HG03175 (cell line): Measurements from ENCODE around the gene NEURL4.
"Not testable (repeated sequence)": the region's sequence is repeated elsewhere in the genome, so short reads cannot be mapped to it uniquely, and the experiment has no call there.

Experiments used
- ATAC-seq: cut with Tn5 transposase; IDR thresholded peaks from one replicate; pipeline ENCODE4 v1.9.1; 2021; ENCODE audit warnings: mild to moderate bottlenecking, moderate library complexity; ENCODE audit not compliant: unreplicated experiment

The NEURL4 gene

GRCh38 chr17:7328840-7329373 is at the start of gene NEURL4:
TSS of gene NEURL4 (minus strand) at chr17:7329335. CDS start at chr17:7329312, 23 bp downstream.
- peak; percentile 15 for ATAC-seq

GRCh38 chr17:7374353-7374752 is 45.2 kb upstream of the NEURL4 start:
- ATAC-seq: no peak

- ATAC-seq: no peak
These were observed 41.7 kb upstream of the NEURL4 start for GRCh38 chr17:7370853-7371252.

GRCh38 chr17:7369825-7370224 is 40.7 kb upstream of the NEURL4 start:
- ATAC-seq: no peak

DNA sequence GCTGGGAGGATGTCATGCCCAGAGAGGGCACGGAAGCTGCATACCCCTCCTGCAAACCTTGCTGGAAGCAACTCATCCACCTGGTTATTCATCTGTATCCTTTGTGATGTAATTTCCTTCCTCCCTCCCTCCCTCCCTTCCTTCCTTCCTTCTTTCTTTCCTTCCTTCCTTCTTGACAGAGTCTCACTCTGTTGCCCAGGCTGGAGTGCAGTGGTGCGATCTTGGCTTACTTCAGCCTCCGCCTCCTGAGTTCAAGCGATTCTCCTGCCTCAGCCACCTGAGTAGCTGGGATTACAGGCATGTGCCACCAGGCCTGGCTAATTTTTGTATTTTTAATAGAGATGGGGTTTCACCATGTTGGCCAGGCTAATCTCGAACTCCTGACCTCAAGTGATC is 39.5 kb upstream of the NEURL4 start:
- not testable (repeated sequence) for ATAC-seq

- no peak for ATAC-seq
These were observed 38.9 kb upstream of the NEURL4 start for GRCh38 chr17:7367918-7368598.

- ATAC-seq: no peak
These were observed 37.9 kb upstream of the NEURL4 start for GRCh38 chr17:7367083-7367482.

GRCh38 chr17:7365963-7366362 is 36.8 kb upstream of the NEURL4 start:
- ATAC-seq: not testable (repeated sequence)

DNA sequence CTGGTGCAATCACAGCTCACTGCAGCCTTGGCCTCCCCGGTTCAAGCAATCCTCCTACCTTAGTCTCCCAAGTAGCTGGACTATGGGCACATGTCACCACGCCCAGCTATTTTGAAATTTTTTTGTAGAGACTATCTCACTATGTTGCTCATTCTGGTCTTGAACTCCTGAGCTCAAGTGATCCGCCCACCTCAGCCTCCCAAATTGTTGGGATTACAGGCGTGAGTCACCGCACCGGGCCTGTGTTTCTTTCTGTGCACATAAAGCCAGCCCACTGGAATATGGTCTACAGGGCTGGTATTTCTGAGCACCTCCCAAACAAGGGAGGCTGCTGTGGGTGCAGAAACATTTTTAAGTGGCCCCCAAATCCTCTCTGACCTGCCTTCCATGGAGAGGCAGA is 34.2 kb upstream of the NEURL4 start:
- no peak for ATAC-seq

GRCh38 chr17:7361906-7362305 is 32.8 kb upstream of the NEURL4 start:
- ATAC-seq: no peak

DNA sequence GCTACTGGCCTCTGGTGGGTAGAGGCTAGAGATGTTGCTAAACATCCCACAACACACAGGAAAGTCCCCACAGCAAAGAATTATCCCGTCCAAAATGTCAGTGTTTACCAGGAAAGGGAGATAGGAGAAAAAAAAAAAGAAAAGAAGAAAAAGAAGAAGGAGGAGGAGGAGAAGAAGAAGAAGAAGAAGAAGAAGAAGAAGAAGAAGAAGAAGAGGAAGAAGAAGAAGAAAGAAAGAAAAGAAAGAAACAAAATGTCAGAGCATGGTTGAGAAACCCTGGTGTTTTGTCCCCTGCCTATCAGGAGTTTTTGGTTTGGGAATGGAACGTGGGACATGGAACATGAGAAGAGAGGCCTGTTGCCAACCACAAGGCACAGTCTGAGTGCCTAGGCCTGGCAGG is 28.2 kb upstream of the NEURL4 start:
- no peak for ATAC-seq

DNA sequence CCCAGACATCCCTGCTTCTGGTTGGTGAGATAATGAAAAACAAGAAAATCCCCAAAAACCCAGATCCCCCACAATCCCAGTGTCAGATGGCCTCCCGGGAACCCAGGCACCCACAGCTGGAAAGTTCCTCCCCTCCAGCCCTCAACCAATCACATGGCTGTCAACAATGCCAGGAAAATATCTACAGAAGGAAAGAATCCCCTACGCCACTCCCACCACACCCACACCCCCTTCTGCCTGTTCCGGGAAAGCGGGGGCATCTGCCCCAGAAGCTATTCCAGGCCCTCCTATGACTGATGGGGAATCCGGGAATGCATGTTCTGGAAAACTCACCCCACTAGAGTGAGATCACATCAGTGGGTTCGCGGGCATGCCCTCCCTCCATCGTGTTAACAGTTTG is 27.6 kb upstream of the NEURL4 start:
- ATAC-seq: no peak

DNA sequence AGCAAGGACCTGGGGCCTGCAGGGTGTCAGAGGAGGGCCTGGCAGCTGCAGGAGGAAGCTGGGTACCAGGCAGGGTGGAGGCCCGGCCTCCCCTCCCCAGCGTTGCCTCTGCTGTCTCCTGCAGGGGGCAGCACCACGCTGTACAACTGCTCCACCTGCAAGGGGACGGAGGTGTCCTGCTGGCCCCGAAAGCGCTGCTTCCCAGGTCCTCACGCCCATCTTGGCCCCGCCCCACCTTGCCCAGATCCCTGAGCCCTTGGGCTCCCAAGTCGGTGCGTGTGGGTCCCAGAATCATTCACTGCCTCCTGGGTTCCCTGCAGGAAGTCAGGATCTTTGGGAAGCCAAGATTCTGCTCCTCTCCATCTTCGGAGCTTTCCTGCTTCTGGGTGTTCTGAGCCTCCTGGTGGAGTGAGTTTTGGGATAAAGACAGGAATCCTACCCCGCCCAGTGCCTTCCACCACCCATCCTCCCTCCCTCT is 27.0 kb upstream of the NEURL4 start:
- ATAC-seq: peak; percentile 28

GRCh38 chr17:7355573-7355972 is 26.4 kb upstream of the NEURL4 start:
- ATAC-seq: no peak

DNA sequence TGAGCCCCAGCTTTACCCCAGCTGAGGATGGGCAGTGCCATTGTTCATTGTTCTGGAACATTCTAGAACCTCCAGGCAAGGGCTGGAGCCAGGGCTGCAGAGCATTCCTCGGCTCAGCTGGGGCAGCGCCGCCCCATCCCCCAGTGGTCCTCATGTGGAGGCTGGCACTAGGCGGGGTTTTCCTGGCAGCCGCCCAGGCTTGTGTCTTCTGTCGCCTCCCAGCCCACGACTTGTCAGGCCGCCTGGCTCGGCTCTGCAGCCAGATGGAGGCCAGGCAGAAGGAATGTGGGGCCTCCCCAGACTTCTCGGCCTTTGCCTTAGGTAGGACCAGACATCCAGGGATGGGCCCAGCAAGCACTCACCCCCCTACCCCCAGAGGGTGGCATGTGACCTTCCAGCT is 25.9 kb upstream of the NEURL4 start, which contains the start of gene TMEM95:
TMEM95 (plus strand) TSS at position 104 of the 400 bp plus-strand sequence; CDS start at position 153, 49 bp downstream.
- no peak for ATAC-seq

- no peak for ATAC-seq
These were observed 25.2 kb upstream of the NEURL4 start for GRCh38 chr17:7354262-7354843.

- no peak for ATAC-seq
These were observed 23.9 kb upstream of the NEURL4 start for GRCh38 chr17:7352910-7353635.

- no peak for ATAC-seq
These were observed 23.4 kb upstream of the NEURL4 start for GRCh38 chr17:7352503-7352889.

- ATAC-seq: peak; percentile 70
These were observed 22.7 kb upstream of the NEURL4 start, which contains the start of gene KCTD11 for GRCh38 chr17:7351665-7352502. TSS of gene KCTD11 (plus strand) at chr17:7352162.

GRCh38 chr17:7348478-7349242 is 19.5 kb upstream of the NEURL4 start:
- ATAC-seq: no peak
